Heart left ventricle (tissue), 16 donors: ENCODE results near the gene ZNF391. TPM values are rescaled to one million over a fixed set of nuclear protein-coding genes. Genes with fewer than 3 reads are reported as not detected.

Experiments used
- ATAC-seq, 4 donors: fragments of 200-7000 bp; cut with Tn5 transposase; one replicate each; pipeline ENCODE4 v1.9.1; 2020 to 2022; ENCODE audit warnings: moderate library complexity in 4 of 4, mild to moderate bottlenecking in 3 of 4, moderate number of reproducible peaks in 1 of 4
- DNase-seq, 5 donors: peaks; one replicate each; pipeline ENCODE4 v3.0.0-alpha.2; 2020
- H3K27ac ChIP-seq, 12 donors: fragments of 200-600 bp; sonication (generic) in 4 of 12; one replicate each; pipeline versions ENCODE4 v1.5.0 to v1.8.0; 2016 to 2022; ENCODE audit warnings: mild to moderate bottlenecking in 2 of 12
- H3K27me3 ChIP-seq, 9 donors: fragments of 200-600 bp; sonication (generic) in 2 of 9; one replicate each; pipeline versions ENCODE4 v1.5.1 to v1.8.0; 2016 to 2022; ENCODE audit warnings: mild to moderate bottlenecking in 3 of 9
- H3K36me3 ChIP-seq, 9 donors: fragments of 200-600 bp; sonication (generic) in 2 of 9; one replicate each; pipeline versions ENCODE4 v1.5.0 to v1.8.0; 2018 to 2022; ENCODE audit warnings: mild to moderate bottlenecking in 2 of 9
- H3K4me1 ChIP-seq, 12 donors: fragments of 200-600 bp; sonication (generic) in 4 of 12; one replicate each; pipeline versions ENCODE4 v1.5.0 to v1.8.0; 2016 to 2022; ENCODE audit warnings: mild to moderate bottlenecking in 3 of 12
- H3K4me3 ChIP-seq, 12 donors: fragments of 200-600 bp; sonication (generic) in 4 of 12; one replicate each; pipeline versions ENCODE4 v1.5.0 to v1.8.0; 2017 to 2022; ENCODE audit warnings: mild to moderate bottlenecking in 9 of 12, moderate library complexity in 4 of 12
- H3K9me3 ChIP-seq, 12 donors: fragments of 200-600 bp; sonication (generic) in 4 of 12; one replicate each; pipeline versions ENCODE4 v1.5.0 to v1.8.0; 2016 to 2022; ENCODE audit warnings: mild to moderate bottlenecking in 1 of 12
- CTCF ChIP-seq, 12 donors: fragments of 200-600 bp; sonication (generic) in 4 of 12; IDR thresholded peaks; one replicate each; pipeline versions ENCODE4 v1.5.0 to v1.8.0; 2018 to 2022; ENCODE audit warnings: antibody characterized with exemption in 12 of 12, mild to moderate bottlenecking in 5 of 12
- POLR2A ChIP-seq, 2 donors: fragments of 450-650 bp; IDR thresholded peaks; one replicate each; pipeline ENCODE4 v1.6.1; 2017; ENCODE audit warnings: antibody characterized with exemption in 2 of 2, mild to moderate bottlenecking in 2 of 2, moderate library complexity in 2 of 2
- WGBS, 4 donors: extraction: QIAGEN DNeasy Blood & Tissue Kit in 2 of 4; methylation state at CpG; one replicate each; pipeline versions ENCODE4 v1.1.5 to v1.1.7; 2013 to 2018; 5-methylcytosine and 5-hydroxymethylcytosine counted together
- intact Hi-C, 10 donors: fragments of 100-400 bp; cut with DNase I; formaldehyde crosslinking; loops; one replicate each; pipeline versions ENCODE4 v1.11.1 to v1.14.2; 2022
- polyA plus RNA-seq, 2 donors: library from polyadenylated mRNA; stranded (reverse); fragments of 200-250 nt; gene quantifications; one replicate each; pipeline ENCODE4 v1.2.3, GENCODE V29; 2013
- total RNA-seq, 9 donors: library from RNA; depleted of rRNA in 2 of 9; stranded (reverse); fragments of >200 nt in 2 of 9; fragmentation: NEBNext Ultra II Directional in 3 of 9; extraction: Animal tissue kit (Norgen Biotek cat#: 25700) in 3 of 9; gene quantifications; one replicate each; pipeline versions ENCODE4 v1.1.0 to v1.2.4, GENCODE V29; 2016 to 2023
- donor health status: ischemic (EF 13 %, LVEDD 7.1; RV severe dilation, severe dysfunction).
- donor health status: healthy with polysubstance abuse.
- donor health status: DM: no; HTN: yes; CAD: no.
- donor health status: DM: no; HTN: no; CAD: no.
- donor health status: ischemic (EF 25% LVEDD 6.9; RV normal size, moderate dysfunction).
- donor health status: ischemic (EF 25% LVEDD 5.7; RV mildly dilated, moderate dysfunction).
- donor health status: healthy.
- donor health status: DM: yes; HTN: yes; CAD: no.
- donor health status: ischemic (EF 35%, LVEDD 5.7; RV mildly dilated, moderate dysfunction).
- donor health status: nonischemic (EF 11% LVEDD 7.7; RV severe dilation, severe dysfunction).
- donor health status: DM: yes; HTN: yes; CAD: no.
- donor health status: PGD.
- donor health status: ischemic (EF 29% LVEDD 5.4; RV normal size, mild dysfunction).
- donor health status: nonischemic (EF 23%, LVEDD 6.1; RV moderate dilation, normal function).

The ZNF391 gene
- total and polyA plus RNA-seq, 11 donors = 0.26 to 1.5 (median 0.69) TPM

GRCh38 chr6:27368202-27368601 is 20.4 kb upstream of the ZNF391 start:
- no peak for ATAC-seq
- WGBS, 4 donors = 90 to 97% (median 92%) methylated on average over 5 of the region's 5 CpGs; no CpG with 5 or more reads in 1 of the 4 donors

DNA sequence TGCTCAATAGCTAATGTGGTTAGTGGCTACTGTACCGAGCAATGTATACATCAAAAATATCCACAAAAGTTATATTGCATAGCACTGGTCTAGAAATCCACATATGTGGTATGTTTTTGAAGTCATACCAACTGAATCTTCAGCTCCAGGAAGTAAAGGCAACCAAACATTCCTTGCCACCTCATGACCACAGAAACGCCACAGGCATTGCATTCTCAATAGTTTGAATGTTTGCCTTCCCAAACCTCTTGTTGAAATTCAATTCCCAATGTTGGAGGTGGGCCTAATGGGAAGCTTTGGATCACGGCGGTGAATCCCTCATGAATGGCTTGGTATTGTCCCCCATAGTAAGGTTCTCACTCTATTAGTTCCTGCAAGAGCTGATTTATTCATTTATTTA is 18.2 kb upstream of the ZNF391 start:
- peaks cover 0 to 14% (median 2%) of the 10 kb centered on the region in 12 donors for H3K4me1 ChIP-seq
- TF ChIP-seq POLR2A (IDR thresholded peaks at IDR 0.05) (no peak), CTCF (IDR thresholded peaks at IDR 0.05) (no peak)
- WGBS, 4 donors = 88 to 96% (median 92%) methylated on average over 4 of the region's 4 CpGs
- H3K9me3 ChIP-seq = no peaks in the 10 kb centered on the region
- no peak for ATAC-seq
- intact Hi-C loops = loop anchor here in 1 of 10 donors (10.0 kb wide), 1 partner anchor 104 kb away; the partner anchor contains the start of gene ZNF184
- H3K4me3 ChIP-seq = no peak overlapping the region
- no peak for DNase-seq
- H3K27ac ChIP-seq = no peak overlapping the region
- H3K27me3 ChIP-seq = peaks cover 0 to 8% (median 0%) of the 10 kb centered on the region in 9 donors
- peaks cover 0 to 11% (median 0%) of the 10 kb centered on the region in 9 donors for H3K36me3 ChIP-seq

More at GRCh38 chr6:27368202-27368601, 20.4 kb upstream of the ZNF391 start:
- H3K36me3 ChIP-seq = peaks cover 0 to 14% (median 1%) of the 10 kb centered on the region in 9 donors
- no peaks in the 10 kb centered on the region for H3K9me3 ChIP-seq
- no peak overlapping the region for H3K4me3 ChIP-seq
- no peaks in the 10 kb centered on the region for H3K27me3 ChIP-seq
- no peak for TF ChIP-seq POLR2A (IDR thresholded peaks at IDR 0.05)
- no peak for TF ChIP-seq CTCF (IDR thresholded peaks at IDR 0.05)
- H3K4me1 ChIP-seq = no peaks in the 10 kb centered on the region
- no peak overlapping the region for H3K27ac ChIP-seq
- no peak for DNase-seq
- intact Hi-C loops = no loop called here

- H3K27ac ChIP-seq = peak overlapping the region in 7 of 12 donors; percentile 21 to 67 (median 44)
- ATAC-seq (peak; percentile 99 to 100 (median 100)), DNase-seq (peak; percentile 74 to 86 (median 83))
These were observed 13.5 kb upstream of the ZNF391 start for GRCh38 chr6:27374824-27375612.

More at GRCh38 chr6:27374824-27375612, 13.5 kb upstream of the ZNF391 start:
- Histone ChIP-seq H3K4me3 (peak overlapping the region; percentile 42 to 89 (median 66)), H3K4me1 (peaks cover 0 to 19% (median 5%) of the 10 kb centered on the region in 12 donors), H3K36me3 (no peaks in the 10 kb centered on the region), H3K9me3 (no peaks in the 10 kb centered on the region), H3K27me3 (peaks cover 0 to 8% (median 0%) of the 10 kb centered on the region in 9 donors)
- TF ChIP-seq CTCF (IDR thresholded peaks at IDR 0.05) (no peak), POLR2A (IDR thresholded peaks at IDR 0.05) (no peak)
- intact Hi-C loops = loop anchor here in 1 of 10 donors (10.0 kb wide), 1 partner anchor 100 kb away; the partner anchor contains the start of gene ZNF184
- 1 to 2% (median 1%) methylated on average over 23 to 31 of the region's 31 CpGs for WGBS, 4 donors
